ENCODE results near the gene ZFYVE16.
"Not testable (repeated sequence)": the region's sequence is repeated elsewhere in the genome, so short reads cannot be mapped to it uniquely, and the experiment has no call there.

ZFYVE16 gene

GRCh38 chr5:80491296-80491695 lies 83.4 kb downstream of the ZFYVE16 start:
- DNase-seq = no peak

GRCh38 chr5:80492741-80493140 lies 84.9 kb downstream of the ZFYVE16 start:
- DNase-seq = no peak

GRCh38 chr5:80493443-80493842 lies 85.6 kb downstream of the ZFYVE16 start:
- DNase-seq = not testable (repeated sequence)

DNA sequence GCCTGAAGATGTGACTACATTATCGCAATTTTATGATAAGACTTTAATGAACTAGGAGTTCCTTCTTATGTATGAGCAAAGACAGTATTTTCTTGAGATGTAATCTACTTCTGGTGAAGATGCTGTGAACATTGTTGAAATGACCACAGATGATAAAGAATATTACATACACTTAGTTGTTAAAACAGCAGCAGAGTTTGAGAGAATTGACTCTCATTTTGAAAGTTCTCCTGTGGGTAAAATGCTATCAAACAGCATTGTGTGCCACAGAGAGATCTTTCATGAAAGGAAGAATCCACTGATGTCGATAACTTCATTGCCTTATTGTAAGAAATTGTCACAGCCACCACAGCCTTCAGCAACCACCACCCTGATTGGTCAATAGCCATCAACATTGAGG lies 88.0 kb downstream of the ZFYVE16 start:
- DNase-seq = no peak

DNA sequence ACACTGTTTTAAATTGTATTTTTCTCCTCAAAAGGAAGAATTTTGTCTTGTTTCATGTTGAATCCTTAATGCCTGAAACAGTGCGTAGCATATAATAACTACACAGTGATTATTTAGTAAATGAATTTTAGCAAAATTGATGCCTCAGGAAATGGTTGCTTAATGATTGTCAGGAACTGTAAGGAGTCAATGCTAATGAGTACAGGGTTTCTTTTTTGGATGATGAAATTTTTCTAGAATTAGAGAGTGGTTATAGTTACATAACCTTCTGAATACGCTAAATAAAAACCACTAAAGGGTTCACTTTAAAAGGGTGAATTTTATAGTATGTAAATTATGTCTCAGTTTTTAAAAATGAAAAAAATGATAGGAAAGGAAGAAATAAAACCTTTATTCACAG lies 94.9 kb downstream of the ZFYVE16 start:
- DNase-seq = no peak

- DNase-seq = no peak
Measured at GRCh38 chr5:80503641-80504040, 95.8 kb downstream of the ZFYVE16 start.

DNA sequence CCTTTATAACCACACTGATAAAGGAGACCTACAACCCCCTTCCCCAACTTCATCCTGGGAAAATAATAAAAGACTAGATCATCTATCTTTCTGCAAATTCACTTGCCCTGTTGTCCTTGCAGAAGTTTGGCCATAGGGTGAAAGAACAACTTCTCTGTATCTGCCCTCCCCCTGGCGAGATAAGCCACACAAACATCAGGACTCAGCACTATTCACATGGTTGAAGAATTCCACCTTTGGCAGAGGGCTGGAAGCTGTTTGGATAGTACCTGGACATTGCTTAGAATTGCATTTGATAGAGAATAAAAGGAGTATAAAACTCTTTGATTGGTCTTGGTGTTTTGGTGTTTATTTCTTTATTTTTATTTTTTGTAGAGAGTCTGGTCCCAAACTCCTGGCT lies 97.0 kb downstream of the ZFYVE16 start:
- no peak for DNase-seq

DNA sequence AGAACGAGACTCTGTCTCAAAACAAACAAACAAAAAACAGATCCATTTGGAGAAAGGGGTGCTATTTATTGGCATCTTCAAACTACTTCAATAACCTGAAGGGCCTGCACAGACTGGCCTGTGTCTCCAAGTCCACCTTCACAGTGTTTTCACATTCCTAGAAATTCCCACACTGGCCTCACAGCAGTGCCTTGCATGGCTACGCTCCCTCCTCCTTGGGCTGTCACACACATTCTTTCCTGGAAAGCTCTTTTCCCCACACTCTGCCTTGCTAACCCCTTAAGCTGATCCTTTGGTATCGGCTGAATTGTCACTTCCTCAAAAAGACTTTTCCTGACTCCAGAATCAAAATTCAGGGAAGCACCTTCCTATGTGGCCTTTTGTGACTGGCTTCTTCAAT lies 99.8 kb downstream of the ZFYVE16 start:
- DNase-seq = no peak

- no peak for DNase-seq
Measured at GRCh38 chr5:80508844-80509243, 101.0 kb downstream of the ZFYVE16 start.

- DNase-seq = no peak
Measured at GRCh38 chr5:80509362-80509761, 101.5 kb downstream of the ZFYVE16 start.

DNA sequence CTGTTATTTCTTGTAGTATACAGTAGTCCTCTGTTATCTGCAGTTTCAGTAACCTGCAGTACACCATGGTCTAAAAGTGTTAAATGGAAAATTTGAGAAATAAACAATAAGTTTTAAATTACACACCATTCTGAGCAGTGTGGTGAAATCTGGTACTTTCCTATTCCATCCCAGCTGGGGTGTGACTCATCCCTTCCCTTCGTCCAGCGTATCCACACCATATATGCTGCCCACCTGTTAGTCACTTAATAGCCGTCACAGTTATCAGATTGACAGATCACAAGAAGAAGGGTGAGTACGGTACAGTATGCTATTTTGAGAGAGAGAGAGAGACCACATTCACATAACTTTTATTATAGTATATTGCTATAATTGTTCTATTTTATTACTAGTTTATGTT lies 109.0 kb downstream of the ZFYVE16 start:
- DNase-seq = no peak

Data from NCI-H2171 treated with DMSO at 0.1 percent for 48 hours (cell line).